ENCODE measurements around the gene DENND1A.

DENND1A gene

GRCh38 chr9:123438821-123439220 lies 491.1 kb downstream of the DENND1A start:
- no peaks in the 10 kb centered on the region for H3F3A ChIP-seq (ENCODE audit: low read depth)
- no peaks in the 10 kb centered on the region for H3K9me2 ChIP-seq (replicated peaks; ENCODE audit: low read depth, low read length)
- H3K4me2 ChIP-seq (ENCODE audit: low read depth, low read length, poor library complexity, severe bottlenecking) = no peak overlapping the region
- no peaks in the 10 kb centered on the region for H3K79me2 ChIP-seq (ENCODE audit: insufficient read depth, low read length)
- H3K4me1 ChIP-seq (ENCODE audit: insufficient read depth, low read length, poor library complexity, severe bottlenecking) = no peaks in the 10 kb centered on the region
- no peak overlapping the region for H3K9ac ChIP-seq (ENCODE audit: low read depth, low read length, poor library complexity, severe bottlenecking)
- no peaks in the 10 kb centered on the region for H3K36me3 ChIP-seq (ENCODE audit: insufficient read depth, low read length)
- TF ChIP-seq EZH2phosphoT487 (IDR thresholded peaks at IDR 0.05; ENCODE audit: borderline replicate concordance) (no peak), CTCF (conservative IDR thresholded peaks at IDR 0.05; ENCODE audit: low read length) (no peak)
- no peak overlapping the region for H3K4me3 ChIP-seq (ENCODE audit: low read length, poor library complexity, severe bottlenecking)
- no peak overlapping the region for H2AFZ ChIP-seq (ENCODE audit: low read length)
- H3K27me3 ChIP-seq (ENCODE audit: insufficient read depth, low read length, poor library complexity, severe bottlenecking) = no peaks in the 10 kb centered on the region
- H3K9me3 ChIP-seq (ENCODE audit: insufficient read depth, low read depth, low read length) = no peaks in the 10 kb centered on the region
- H4K20me1 ChIP-seq (ENCODE audit: insufficient read depth, low read length, poor library complexity, severe bottlenecking) = no peaks in the 10 kb centered on the region

GRCh38 chr9:123438321-123438720 lies 491.6 kb downstream of the DENND1A start:
- Histone ChIP-seq H3K9me3 (ENCODE audit: insufficient read depth, low read depth, low read length) (no peaks in the 10 kb centered on the region), H3K4me1 (ENCODE audit: insufficient read depth, low read length, poor library complexity, severe bottlenecking) (no peaks in the 10 kb centered on the region), H3K27me3 (ENCODE audit: insufficient read depth, low read length, poor library complexity, severe bottlenecking) (no peaks in the 10 kb centered on the region), H3K9ac (ENCODE audit: low read depth, low read length, poor library complexity, severe bottlenecking) (no peak overlapping the region), H3F3A (ENCODE audit: low read depth) (no peaks in the 10 kb centered on the region), H3K4me3 (ENCODE audit: low read length, poor library complexity, severe bottlenecking) (no peak overlapping the region), H3K9me2 (replicated peaks; ENCODE audit: low read depth, low read length) (no peaks in the 10 kb centered on the region), H3K4me2 (ENCODE audit: low read depth, low read length, poor library complexity, severe bottlenecking) (no peak overlapping the region), H2AFZ (ENCODE audit: low read length) (no peak overlapping the region), H4K20me1 (ENCODE audit: insufficient read depth, low read length, poor library complexity, severe bottlenecking) (no peaks in the 10 kb centered on the region), H3K79me2 (ENCODE audit: insufficient read depth, low read length) (no peaks in the 10 kb centered on the region), H3K36me3 (ENCODE audit: insufficient read depth, low read length) (no peaks in the 10 kb centered on the region)
- TF ChIP-seq EZH2phosphoT487 (IDR thresholded peaks at IDR 0.05; ENCODE audit: borderline replicate concordance) = no peak
- TF ChIP-seq CTCF (conservative IDR thresholded peaks at IDR 0.05; ENCODE audit: low read length) = no peak

DNA sequence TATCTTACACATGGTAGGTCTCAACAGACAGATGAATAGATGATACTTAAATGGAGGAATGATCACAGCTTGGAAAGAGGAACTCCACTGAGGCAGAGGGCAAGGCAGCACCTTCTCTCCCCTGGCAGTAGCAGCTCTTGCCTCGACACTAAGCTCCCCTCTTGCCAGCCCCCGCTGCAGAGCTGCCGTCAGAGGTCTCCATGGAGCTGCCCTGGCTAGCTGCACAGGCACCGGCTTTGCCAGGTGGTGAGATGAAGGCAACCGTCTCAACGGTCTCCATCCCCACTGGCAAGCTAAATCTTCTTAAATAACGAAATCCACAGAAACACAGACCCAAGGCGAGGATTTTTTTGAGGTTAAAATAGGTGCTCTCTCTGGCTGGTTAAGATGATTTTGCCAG lies 492.7 kb downstream of the DENND1A start:
- Histone ChIP-seq H3F3A (ENCODE audit: low read depth) (no peaks in the 10 kb centered on the region), H2AFZ (ENCODE audit: low read length) (no peak overlapping the region), H3K9me2 (replicated peaks; ENCODE audit: low read depth, low read length) (no peaks in the 10 kb centered on the region), H3K79me2 (ENCODE audit: insufficient read depth, low read length) (no peaks in the 10 kb centered on the region), H3K27me3 (ENCODE audit: insufficient read depth, low read length, poor library complexity, severe bottlenecking) (no peaks in the 10 kb centered on the region), H3K4me3 (ENCODE audit: low read length, poor library complexity, severe bottlenecking) (no peak overlapping the region), H3K9me3 (ENCODE audit: insufficient read depth, low read depth, low read length) (no peaks in the 10 kb centered on the region), H3K4me1 (ENCODE audit: insufficient read depth, low read length, poor library complexity, severe bottlenecking) (no peaks in the 10 kb centered on the region), H3K4me2 (ENCODE audit: low read depth, low read length, poor library complexity, severe bottlenecking) (no peak overlapping the region), H3K36me3 (ENCODE audit: insufficient read depth, low read length) (no peaks in the 10 kb centered on the region), H4K20me1 (ENCODE audit: insufficient read depth, low read length, poor library complexity, severe bottlenecking) (no peaks in the 10 kb centered on the region), H3K9ac (ENCODE audit: low read depth, low read length, poor library complexity, severe bottlenecking) (no peak overlapping the region)
- no peak for TF ChIP-seq CTCF (conservative IDR thresholded peaks at IDR 0.05; ENCODE audit: low read length)
- no peak for TF ChIP-seq EZH2phosphoT487 (IDR thresholded peaks at IDR 0.05; ENCODE audit: borderline replicate concordance)
